DMS 273 (cell line): Measurements from ENCODE around the gene PDE1C.

Source experiments
- DNase-seq: peaks from one replicate; lab custom pipeline; 2025; ENCODE audit not compliant: unreplicated experiment; lab: John Stamatoyannopoulos, UW

Gene PDE1C

DNA sequence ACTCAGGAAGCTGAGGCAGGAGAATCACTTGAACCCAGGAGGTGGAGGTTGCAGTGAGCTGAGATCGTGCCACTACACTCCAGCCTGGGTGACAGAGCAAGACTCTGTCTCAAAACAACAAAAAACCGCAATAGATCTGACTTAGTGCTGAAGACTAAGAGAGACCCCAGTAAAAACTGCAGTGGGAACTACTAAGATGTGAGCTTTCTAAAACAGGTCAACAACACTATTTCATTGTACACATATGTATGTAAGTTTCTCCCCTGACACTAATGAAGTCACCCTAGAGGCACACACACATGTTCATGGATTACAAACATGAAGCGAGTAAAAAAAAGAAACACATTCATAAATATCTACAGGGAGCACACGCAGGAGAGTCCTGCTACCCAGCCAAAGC lies 68.3 kb downstream of the PDE1C start:
- peak; percentile 18 for DNase-seq

DNA sequence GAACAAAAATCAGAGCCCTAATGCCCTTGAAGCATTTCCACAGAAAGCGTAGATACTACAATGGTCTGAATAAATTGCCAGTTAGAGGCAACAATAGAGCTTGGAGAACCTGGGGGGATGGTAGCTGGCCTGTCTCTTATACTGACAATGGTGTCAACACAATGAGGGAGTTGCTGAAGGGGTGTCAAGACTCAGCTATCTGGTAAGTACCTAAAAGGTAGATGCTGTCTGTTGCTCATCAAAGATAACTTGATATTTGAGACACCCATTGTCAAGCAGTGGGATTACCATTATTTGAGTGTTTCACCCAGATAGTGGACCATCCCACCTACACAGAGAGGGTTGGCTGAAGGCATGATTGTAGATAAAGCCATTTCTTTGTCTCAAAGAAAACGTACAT lies 72.8 kb downstream of the PDE1C start:
- no peak for DNase-seq

DNA sequence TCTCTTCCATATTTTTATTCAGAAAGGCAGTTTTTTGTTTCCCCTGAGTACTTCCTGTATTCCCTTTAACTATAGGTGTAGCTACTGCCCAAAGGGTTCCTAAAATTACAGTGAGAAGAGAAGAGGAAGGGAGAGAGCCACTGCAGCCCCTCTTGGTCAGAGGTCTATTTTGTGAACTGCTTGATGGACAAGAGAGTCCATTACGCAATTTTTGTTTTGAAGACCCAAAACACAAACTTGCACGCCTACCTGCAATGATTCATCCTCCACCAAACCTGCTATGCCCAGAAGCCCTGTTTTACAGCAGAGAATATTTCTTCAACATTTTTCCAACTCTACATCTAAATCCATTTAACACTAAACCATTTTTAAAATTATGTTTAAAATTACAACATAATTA lies 75.1 kb downstream of the PDE1C start:
- DNase-seq: no peak

DNA sequence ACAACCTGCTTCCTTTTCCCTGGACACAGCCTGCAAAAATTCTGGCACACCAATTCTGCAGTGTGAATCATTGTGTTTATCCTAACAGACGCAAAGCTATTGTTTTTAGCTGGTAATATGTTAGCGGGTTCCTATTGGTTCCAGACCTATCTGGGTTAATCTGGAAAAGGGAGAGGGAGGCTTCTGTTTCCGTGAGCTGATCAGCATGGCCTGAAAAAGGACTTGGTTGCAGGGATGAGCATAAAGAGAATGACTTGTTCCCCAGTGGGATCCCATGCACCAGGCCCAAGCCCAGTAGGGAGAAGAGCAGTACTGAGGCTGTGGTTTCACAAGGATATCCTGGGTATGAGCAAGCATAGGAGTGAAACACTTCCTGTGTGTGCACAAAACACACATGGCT lies 78.4 kb downstream of the PDE1C start:
- DNase-seq: no peak

DNA sequence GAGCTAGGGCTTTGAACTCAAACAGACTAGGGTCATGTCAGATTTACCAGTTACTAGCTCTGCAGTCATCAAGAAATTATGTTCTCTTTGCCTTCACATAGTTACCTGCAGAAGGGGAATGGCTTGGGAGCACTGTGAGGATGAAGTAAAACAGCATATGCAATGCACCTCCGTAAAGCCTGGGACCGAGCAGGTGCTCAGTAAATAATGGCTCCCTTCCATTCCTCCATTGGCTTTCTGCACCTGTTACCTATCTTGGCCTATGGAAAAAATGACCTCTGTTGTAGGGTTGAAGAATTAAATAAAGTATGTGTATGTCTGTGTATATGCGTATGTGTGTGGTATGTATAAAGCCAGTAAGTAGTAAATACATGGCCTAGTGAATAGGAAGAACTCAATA lies 78.8 kb downstream of the PDE1C start:
- no peak for DNase-seq

DNA sequence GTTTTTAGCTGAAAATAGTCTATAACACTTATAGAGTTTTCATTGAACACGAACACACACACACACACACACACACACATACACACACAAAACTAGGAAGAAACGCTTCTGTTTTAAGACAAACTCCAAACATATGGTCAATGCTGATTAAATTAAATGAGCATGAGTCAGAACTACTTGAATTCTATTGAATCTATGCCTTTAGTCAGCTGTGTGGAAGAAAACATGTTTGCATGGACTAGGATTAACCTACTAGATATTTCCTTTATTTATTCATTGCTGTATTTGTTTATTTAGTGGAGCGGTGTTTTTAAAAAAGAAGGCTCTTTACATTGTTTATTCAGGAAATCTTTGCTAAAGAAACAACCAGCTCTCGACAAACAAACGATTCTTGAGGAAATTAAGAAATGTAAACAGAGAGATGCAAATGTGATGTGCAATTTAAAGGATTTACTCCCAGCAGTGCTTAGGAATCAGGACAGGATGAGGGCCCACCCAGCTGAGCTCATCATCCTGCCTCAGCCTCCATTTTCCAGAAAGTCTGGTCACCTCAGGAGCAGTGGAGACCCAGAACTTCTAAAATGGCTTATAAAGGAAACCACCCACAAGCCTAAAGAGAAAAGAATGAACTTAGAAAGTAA lies 83.2 kb downstream of the PDE1C start:
- peak; percentile 57 for DNase-seq

DNA sequence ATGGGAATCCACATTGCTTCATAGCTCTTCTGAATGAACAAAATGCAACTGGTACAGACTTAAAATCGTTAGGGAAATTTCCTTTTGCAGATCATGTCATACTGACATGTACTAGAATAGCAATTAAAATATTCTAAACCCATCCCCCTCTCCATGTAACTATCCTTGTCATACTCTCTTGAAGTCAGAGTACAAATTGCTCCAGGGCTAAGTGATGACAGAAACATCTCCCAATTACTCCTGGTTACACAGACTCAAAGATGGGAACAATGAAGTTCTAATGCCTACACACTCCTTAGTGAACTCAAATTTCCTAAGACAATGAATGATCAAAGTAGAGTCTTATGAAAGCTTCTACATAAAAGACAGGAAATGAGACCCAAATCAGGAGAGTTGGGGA lies 87.2 kb downstream of the PDE1C start:
- DNase-seq: no peak

DNA sequence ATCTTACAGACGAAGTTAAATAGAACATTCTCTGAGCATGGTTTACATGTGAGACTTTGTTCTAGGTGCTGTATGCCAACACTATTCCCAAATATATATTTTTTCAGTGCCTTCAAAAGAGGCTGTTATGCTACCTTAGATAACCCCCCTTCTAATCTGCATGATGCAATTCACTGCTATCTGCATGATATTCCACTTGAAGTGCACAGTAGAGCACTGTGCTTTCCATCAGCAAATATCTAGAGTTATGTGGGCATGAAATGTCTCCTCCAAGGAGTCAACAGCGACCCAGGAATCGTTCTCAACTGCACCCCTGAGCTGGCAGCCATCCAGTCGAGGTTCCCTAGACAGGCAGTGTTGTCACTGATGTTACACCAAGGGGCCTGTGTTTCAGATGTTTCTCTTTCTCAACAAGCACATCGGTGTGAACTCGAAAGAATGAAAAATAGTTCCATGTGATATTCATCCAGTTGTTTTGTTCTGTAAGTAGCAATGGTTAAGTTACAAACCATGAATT lies 88.3 kb downstream of the PDE1C start:
- DNase-seq: no peak

DNA sequence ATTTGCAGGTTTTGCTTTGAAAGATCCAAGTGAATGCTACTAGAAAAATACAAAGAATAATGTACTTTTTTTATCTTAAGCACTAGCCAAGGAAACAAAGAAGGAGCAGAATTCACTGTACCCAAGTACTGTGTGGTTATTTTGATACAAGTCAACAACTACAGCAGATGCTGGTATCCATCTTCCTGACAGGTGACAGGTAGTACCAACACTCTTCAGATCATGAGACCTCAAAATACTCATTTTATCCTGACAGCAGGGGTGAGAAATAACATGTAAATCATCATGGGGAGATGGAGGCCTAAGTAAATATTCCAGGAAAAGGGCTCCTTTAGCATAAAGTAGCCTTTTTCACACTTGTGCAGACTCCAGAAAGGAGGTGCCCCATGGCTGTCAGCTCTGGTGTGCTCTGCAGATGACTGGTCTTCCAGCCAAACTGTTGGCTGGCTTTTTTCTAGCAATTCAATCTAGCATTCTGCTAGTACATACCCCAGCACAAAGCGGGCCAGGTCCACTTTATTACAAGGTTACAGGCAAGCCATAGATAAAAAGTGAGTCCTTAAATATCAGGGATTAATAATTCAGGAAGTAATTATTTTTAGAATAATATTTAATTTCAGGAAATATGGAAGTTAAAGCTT lies 90.4 kb downstream of the PDE1C start:
- no peak for DNase-seq

DNA sequence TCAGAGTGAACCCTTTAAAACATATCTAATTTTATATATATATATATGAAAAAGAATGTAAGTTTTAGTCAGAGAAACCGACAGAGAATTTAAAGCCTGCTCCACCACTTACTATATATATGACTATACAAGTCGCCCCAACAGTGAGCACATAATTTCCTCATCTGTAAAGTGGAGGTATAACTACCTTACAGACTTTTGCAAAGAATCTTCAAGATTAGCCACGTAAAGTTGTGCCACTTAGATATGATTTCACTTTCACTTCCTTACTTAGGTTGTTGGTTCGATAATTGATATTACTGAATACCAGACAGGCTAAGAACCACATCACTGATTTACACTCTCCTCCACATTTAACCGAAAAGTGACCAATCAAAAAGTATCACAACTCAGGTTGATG lies 94.7 kb downstream of the PDE1C start:
- no peak for DNase-seq

DNA sequence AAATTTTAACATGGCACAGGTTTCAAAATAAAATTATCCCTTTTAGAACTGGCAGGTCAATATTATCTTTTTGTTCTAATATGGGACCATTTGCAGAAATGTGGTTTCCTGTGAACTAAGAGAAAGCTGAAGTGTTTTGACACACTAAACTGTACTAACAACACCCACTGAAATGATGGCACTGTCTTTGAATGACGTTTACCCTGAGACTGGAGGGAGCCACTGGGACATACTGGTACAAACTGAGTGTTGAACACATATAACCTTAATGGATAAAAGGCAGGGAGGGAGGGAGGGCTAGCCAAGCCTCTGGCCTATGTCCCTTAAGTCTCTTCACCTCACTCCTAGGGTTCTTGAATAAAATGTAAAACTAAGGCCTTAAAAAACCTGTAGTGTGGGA lies 95.9 kb downstream of the PDE1C start:
- no peak for DNase-seq

DNA sequence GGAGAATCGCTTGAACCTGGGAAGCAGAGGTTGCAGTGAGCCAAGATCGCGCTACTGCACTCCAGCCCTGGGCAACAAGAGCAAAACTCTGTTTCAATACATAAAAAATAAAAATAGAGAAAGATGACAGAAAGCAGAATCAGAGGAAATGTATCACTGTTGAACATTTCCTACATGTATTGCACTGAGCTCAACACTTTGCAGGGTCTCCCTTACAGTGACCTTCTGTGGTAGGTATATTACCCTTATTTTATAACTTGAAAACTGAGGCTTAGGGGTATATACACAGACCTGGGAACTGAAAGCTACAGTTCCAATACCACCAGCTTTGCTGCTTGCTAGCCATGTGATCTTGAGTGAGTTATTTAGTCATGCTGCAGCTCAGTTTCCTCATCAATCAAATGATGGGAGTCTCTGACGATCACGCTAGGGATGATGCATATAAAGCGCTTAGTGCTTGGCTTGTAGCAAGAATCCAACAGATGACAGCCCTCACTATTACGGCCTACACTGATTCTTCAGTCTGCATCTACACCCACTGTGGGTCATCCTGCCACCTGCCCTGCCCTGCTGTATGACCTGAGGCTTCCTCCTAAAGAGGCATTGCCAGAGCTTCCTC lies 99.0 kb downstream of the PDE1C start:
- no peak for DNase-seq

DNA sequence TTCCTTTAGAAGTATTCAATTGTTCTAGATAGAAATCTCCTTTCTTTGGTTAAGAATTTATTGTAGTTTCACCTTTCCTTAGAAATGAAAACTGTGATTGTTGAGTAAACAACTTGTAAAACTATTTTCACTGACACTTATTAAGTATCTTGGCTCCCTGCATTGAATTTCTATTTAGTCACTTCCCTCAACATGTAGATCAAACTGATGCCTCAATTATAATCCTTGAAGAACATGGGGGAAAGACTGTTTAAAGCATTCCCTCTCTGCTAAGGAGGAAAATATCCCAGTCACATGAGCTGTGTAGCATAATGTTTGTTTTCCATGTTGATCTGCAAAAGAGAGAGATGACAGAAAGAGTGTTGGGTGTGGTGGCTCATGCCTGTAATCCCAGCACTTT lies 99.7 kb downstream of the PDE1C start:
- DNase-seq: no peak

DNA sequence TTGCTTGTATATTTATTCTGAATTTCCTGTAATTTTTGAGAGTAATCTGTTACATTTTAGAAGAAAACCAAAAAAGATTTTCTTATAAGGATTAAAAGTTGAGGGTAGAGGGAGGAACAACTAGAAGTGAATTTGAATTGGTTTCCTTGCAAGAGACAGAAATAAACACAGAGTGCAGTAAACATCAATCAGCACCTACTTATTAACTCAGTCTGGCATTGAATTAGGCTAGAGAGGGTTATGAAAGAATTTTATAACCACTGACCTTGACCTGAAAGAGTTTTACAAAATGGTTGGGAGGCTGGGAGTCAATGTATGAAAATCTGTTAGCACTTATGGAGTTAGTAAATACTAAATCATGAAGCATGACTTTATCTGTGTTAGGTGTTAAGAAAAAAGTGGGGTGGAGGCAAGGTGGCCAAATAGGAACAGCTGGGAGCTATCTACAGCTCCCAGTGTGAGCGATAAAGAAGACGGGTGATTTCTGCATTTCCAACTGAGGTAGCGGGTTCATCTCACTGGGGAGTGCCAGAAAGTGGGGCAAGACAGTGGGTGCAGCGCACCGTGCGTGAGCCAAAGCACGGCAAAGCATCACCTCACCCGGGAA lies 106.5 kb downstream of the PDE1C start:
- no peak for DNase-seq

DNA sequence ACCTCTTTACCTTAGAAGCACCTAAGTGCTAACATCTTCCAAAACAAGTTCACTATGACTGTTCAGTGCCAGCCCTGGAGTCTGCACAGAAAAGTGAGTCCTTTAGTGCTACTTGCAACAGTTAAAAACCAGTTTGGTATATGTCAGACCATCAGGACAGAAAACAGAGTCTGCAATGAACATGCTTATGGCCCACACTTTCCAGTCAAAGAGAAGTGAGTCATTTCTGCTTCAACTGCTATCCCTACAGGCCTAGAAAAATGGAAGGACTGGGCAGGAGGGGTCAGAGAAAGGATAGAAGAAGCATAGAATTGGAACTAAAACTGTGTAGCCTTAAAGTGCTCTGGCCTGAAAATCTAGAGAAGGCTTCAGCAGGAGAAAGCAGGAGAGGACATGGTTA lies 108.0 kb downstream of the PDE1C start:
- DNase-seq: no peak

DNA sequence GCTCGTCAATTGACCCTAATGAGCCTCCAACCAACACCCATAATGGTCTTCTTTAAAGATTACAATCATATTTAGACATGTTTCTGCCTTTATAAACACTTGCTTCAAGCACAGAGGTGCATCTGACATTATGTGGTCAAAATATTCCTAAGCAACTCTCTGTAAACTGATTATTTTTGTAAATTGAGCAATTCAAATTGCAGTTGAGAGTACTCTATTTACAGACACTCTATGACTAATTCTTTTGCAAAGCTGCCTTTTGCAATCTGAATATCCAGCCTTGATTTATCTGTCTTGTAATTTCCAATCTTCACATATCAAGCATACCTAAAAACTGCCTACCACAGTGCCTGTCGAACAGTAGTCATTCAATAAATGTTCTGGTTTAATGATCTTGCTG lies 112.0 kb downstream of the PDE1C start:
- DNase-seq: no peak

DNA sequence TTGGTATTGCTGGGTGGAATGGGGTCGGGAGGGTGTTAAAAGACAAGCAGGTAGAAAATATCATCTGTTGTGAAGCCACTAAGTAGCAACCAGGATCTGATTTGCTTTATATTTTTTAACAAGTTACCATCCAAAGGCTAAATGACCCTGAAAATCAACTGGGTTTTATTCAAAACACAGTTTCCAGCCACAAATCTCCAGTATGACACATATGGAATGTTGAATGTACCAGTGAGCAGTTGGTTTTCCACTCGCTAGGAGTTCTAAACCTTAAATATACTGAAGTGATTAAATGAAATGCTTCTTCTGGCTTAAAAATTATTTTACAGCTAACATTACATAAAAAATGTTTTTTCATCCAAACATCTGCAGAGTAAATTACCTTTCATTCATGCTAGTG lies 112.5 kb downstream of the PDE1C start:
- DNase-seq: no peak

DNA sequence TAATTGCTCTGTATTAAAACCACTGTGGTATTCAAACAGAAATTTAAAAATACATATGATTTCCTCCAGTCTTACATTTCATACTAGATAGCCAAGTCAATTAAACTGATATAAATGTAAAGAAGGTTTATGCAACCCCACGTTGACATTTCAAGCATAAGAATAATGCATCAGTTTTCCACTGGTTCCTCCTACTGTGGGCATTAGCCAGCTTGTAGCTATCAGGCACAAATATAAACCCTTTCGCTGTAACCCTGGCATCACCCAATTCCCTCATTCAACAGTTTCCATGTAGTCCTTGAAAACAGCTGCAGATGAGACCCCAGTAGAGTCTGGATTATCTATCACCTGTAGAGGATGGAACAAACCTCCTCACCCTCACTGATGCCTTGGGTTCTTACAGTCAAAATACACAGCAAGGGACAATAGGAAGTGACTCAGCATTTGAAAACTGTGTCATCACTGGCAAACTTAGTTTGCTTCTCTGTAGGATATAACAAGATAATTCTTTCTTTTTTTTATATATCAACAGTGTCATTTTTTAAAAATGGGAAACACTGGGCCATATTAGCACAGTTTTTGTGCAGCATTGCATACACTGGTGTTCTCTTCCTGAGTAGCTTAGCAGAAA lies 113.0 kb downstream of the PDE1C start:
- DNase-seq: no peak

DNA sequence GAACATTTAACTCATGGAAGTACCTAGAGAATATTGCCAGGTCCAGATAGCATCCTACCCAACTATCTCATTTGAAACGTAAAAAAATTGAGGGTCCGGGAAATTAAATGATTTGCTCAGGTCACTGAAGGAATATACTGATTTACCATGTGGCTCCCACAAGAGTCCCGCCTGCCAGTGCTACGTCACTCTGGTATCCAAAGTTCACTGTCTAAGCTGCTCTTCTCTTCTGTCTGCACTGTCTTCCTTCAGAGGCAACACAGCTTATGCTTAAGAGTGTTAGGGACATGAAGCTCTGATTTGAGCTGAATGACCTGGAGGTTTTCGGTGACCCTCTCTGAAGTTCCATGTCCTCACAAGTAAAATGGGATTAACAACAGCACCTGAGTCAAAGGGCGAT lies 114.6 kb downstream of the PDE1C start:
- no peak for DNase-seq

DNA sequence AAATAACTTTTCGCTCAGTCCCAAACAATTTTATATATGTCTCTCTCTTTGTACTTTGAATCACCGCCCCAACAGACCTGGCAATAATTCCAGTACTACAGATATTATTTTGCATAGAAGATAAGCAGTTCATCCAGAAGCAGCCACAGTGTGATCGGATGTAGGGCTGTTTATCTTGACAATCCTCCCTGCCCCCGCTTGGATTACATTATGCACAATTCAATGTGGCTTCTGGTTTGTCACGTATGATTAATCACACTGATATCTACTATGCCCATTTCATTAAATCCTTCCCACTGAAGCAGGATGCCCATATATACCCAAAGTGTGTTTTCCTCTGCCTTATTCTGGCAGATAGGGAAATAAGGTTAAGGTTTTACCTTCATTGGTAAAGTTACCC lies 115.2 kb downstream of the PDE1C start:
- DNase-seq: no peak

DNA sequence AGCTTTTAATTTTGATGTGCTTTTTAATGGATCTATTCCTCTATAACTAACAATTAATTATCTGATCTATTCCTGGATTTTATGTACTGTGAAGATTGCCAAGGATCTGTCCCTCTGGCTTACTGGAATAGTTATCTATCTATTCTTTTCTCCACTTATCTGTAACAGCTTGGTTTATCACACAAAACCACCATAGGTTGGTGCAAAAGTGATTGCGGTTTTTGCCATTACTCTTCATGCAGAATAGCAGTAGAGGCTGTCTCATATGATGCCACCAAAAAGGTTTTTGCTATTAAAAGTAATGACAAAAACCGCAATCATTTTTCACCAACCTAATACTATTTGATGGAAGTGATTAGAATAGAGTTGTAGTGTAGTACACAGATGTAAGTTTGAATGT lies 115.7 kb downstream of the PDE1C start:
- no peak for DNase-seq

DNA sequence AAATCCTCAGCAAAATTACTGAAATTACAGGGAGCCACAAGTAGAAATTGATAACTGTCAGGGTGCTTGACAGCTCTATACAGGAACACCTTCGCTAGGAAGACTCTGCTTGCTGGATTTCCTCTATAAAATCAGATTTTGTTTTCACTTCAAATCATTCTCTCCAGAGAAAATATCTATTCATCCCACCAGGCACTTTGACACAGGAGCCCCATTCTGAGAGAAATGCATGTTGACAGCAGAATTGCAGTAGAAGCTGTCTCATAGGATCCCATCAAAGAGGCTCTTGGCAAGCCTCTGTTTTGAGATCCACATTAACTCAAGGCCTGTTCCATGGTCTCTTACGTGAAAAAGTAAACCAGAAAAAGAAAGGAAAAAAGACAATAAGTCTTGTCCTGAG lies 116.8 kb downstream of the PDE1C start:
- DNase-seq: no peak
